ENCODE measurements around the gene ANKRD27. TPM values are rescaled to one million over a fixed set of nuclear protein-coding genes. Genes with fewer than 3 reads are reported as not detected.

ANKRD27 gene
- total RNA-seq, 3 donors from 2014 or later (not counting 1 experiment from before 2014, with no cell fraction given), result 35.8 to 47.1 (median 40.8) TPM

DNA sequence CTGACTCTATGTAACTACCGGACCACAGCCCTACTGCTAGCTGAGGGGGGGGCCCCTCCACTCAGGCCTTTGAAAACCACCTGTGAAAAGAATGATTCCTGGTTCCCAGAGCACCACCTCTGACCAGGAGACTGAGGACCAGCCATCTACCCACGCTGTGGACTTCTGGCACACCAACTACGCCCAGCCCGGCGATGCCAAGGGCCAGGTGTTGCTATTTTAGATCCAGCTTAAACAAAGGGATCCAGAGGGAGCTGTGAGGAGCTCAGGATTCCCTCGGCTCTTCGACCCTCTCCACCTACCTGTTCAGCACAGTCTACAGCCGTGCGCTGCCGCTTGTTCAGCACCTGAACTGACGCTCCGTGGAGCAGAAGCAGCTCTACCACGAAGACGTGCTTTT, 71.0 kb downstream of the ANKRD27 start:
- Mint-ChIP-seq H3K27ac (no peak overlapping the region), H3K27me3 (ENCODE audit: low read depth in 2 of 2) (no peaks in the 10 kb centered on the region), H3K9me3 (no peaks in the 10 kb centered on the region), H3K4me1 (peaks cover 7% of the 10 kb centered on the region in 2 donors), H3K36me3 (peaks cover 8% of the 10 kb centered on the region), H3K4me3 (no peak overlapping the region)
- intact Hi-C loops (cut with micrococcal nuclease), result no loop called here
- no peak for ATAC-seq
- no peak overlapping the region for H3K4me3 ChIP-seq (ENCODE audit: low read length)
- H3K27ac ChIP-seq (ENCODE audit: low read length), result no peak overlapping the region
- DNase-seq, result no peak
- H3K36me3 ChIP-seq (ENCODE audit: control insufficient read depth, insufficient read depth, low read length), result peaks cover 62% of the 10 kb centered on the region
- no peaks in the 10 kb centered on the region for H3K27me3 ChIP-seq (ENCODE audit: control insufficient read depth, insufficient read depth, low read length)
- TF ChIP-seq, protein P1, sequence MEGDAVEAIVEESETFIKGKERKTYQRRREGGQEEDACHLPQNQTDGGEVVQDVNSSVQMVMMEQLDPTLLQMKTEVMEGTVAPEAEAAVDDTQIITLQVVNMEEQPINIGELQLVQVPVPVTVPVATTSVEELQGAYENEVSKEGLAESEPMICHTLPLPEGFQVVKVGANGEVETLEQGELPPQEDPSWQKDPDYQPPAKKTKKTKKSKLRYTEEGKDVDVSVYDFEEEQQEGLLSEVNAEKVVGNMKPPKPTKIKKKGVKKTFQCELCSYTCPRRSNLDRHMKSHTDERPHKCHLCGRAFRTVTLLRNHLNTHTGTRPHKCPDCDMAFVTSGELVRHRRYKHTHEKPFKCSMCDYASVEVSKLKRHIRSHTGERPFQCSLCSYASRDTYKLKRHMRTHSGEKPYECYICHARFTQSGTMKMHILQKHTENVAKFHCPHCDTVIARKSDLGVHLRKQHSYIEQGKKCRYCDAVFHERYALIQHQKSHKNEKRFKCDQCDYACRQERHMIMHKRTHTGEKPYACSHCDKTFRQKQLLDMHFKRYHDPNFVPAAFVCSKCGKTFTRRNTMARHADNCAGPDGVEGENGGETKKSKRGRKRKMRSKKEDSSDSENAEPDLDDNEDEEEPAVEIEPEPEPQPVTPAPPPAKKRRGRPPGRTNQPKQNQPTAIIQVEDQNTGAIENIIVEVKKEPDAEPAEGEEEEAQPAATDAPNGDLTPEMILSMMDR (IDR thresholded peaks at IDR 0.05), result no peak
- 96% methylated on average over 14 of the region's 14 CpGs for WGBS (ENCODE audit: insufficient coverage)
- no peaks in the 10 kb centered on the region for H3K9me3 ChIP-seq (ENCODE audit: control insufficient read depth, insufficient read depth, low read length)
- H3K4me1 ChIP-seq (ENCODE audit: control insufficient read depth, insufficient read depth, low read length), result no peaks in the 10 kb centered on the region

DNA sequence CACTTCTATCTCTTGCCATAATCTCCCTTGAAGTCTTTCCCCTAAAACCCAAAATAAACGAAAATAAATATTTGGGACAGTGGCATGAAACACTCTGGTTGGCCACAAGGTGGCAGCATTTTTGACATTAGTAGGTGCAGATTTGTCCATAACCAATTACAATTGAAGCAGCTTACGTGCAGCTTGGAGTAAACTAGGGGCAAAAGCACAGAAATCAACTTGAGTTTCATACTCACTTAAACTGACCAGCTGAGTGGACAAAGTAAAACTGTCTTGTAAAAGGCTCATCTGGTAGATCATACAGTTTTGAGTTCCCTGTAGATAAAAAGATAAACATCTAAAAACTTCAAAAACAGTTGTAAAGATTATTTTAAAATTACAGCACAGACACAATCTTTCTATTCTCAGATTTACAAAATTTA, 75.2 kb downstream of the ANKRD27 start:
- intact Hi-C loops (cut with micrococcal nuclease), result no loop called here
- Mint-ChIP-seq H3K27ac (no peak overlapping the region), H3K36me3 (peaks cover 17% of the 10 kb centered on the region)

DNA sequence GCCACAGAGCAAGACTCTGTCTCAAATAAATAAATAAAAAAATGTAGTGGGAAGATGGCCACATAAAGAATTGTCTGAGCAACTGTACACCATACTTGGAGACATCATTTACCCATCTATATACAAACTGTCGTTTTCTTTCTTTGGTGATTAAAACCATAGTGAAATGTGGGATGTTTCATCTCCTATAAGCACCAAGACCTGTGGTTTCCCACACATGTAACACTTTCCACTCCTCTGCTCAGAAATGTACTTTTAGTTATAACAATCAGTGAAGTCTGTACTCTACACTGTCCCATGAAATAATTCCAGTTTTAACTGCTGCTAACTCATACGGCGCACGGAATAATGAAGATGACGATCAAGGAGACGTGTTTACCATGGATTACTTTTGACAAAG, 75.7 kb downstream of the ANKRD27 start:
- peaks cover 7% of the 10 kb centered on the region in 2 donors for H3K4me1 Mint-ChIP-seq
- WGBS (ENCODE audit: insufficient coverage), result 96% methylated on average over 5 of the region's 6 CpGs
- Histone ChIP-seq H3K27me3 (ENCODE audit: control insufficient read depth, insufficient read depth, low read length) (no peaks in the 10 kb centered on the region), H3K9me3 (ENCODE audit: control insufficient read depth, insufficient read depth, low read length) (no peaks in the 10 kb centered on the region), H3K4me1 (ENCODE audit: control insufficient read depth, insufficient read depth, low read length) (no peaks in the 10 kb centered on the region), H3K36me3 (ENCODE audit: control insufficient read depth, insufficient read depth, low read length) (peaks cover 70% of the 10 kb centered on the region), H3K4me3 (ENCODE audit: low read length) (no peak overlapping the region), H3K27ac (ENCODE audit: low read length) (no peak overlapping the region)
- no peak overlapping the region for H3K27ac Mint-ChIP-seq
- peaks cover 18% of the 10 kb centered on the region for H3K36me3 Mint-ChIP-seq
- no peaks in the 10 kb centered on the region for H3K9me3 Mint-ChIP-seq
- H3K4me3 Mint-ChIP-seq, result peak overlapping the region; percentile 22
- no peak for DNase-seq
- TF ChIP-seq, protein P1 (IDR thresholded peaks at IDR 0.05), result no peak
- intact Hi-C loops (cut with micrococcal nuclease), result no loop called here
- ATAC-seq, result no peak
- no peaks in the 10 kb centered on the region for H3K27me3 Mint-ChIP-seq (ENCODE audit: low read depth in 2 of 2)

More for the DNA sequence above, 75.2 kb downstream of the ANKRD27 start:
- peak; percentile 56 to 70 (median 62) for ATAC-seq
- TF ChIP-seq, protein P1 (IDR thresholded peaks at IDR 0.05), result peak; percentile 84
- DNase-seq, result peak in 1 of 2 donors; percentile 83
- 40% methylated on average over 2 of the region's 2 CpGs for WGBS (ENCODE audit: insufficient coverage)
- Histone ChIP-seq H3K36me3 (ENCODE audit: control insufficient read depth, insufficient read depth, low read length) (peaks cover 67% of the 10 kb centered on the region), H3K9me3 (ENCODE audit: control insufficient read depth, insufficient read depth, low read length) (no peaks in the 10 kb centered on the region), H3K4me1 (ENCODE audit: control insufficient read depth, insufficient read depth, low read length) (no peaks in the 10 kb centered on the region), H3K27me3 (ENCODE audit: control insufficient read depth, insufficient read depth, low read length) (no peaks in the 10 kb centered on the region), H3K4me3 (ENCODE audit: low read length) (no peak overlapping the region), H3K27ac (ENCODE audit: low read length) (no peak overlapping the region)
- Mint-ChIP-seq H3K27me3 (ENCODE audit: low read depth in 2 of 2) (no peaks in the 10 kb centered on the region), H3K9me3 (no peaks in the 10 kb centered on the region), H3K4me1 (peaks cover 7% of the 10 kb centered on the region in 2 donors), H3K4me3 (peak overlapping the region; percentile 22)

DNA sequence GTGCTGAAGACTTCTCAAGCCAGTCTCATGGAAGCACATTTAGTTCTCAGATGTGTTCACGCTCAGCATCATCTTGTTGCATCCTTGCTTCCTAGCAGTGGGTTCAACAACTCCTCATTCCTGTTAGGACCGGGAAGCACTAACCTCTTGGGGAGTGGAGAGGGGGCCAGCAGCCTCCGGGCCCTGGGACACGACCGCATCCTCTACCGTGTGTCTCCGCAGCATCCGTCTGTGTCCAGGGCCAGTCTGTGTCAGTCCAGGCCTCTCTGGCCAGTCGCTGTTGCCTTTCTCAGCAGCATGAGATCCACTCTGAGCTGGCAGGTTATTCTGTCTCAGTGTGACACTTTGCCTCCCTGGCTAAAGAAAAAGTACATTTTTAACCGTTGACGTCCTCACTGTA, 77.0 kb downstream of the ANKRD27 start:
- no peak overlapping the region for H3K27ac ChIP-seq (ENCODE audit: low read length)
- no peaks in the 10 kb centered on the region for H3K4me1 ChIP-seq (ENCODE audit: control insufficient read depth, insufficient read depth, low read length)
- peaks cover 59% of the 10 kb centered on the region for H3K36me3 ChIP-seq (ENCODE audit: control insufficient read depth, insufficient read depth, low read length)
- H3K27me3 ChIP-seq (ENCODE audit: control insufficient read depth, insufficient read depth, low read length), result no peaks in the 10 kb centered on the region
- H3K9me3 ChIP-seq (ENCODE audit: control insufficient read depth, insufficient read depth, low read length), result no peaks in the 10 kb centered on the region
- H3K27me3 Mint-ChIP-seq (ENCODE audit: low read depth in 2 of 2), result no peaks in the 10 kb centered on the region
- DNase-seq (no peak), ATAC-seq (no peak)
- peaks cover 7% of the 10 kb centered on the region in 2 donors for H3K4me1 Mint-ChIP-seq
- no peak overlapping the region for H3K4me3 ChIP-seq (ENCODE audit: low read length)
- H3K9me3 Mint-ChIP-seq, result no peaks in the 10 kb centered on the region
- intact Hi-C loops (cut with micrococcal nuclease), result no loop called here
- H3K27ac Mint-ChIP-seq, result no peak overlapping the region
- TF ChIP-seq, protein P1 (IDR thresholded peaks at IDR 0.05), result no peak
- H3K36me3 Mint-ChIP-seq, result peaks cover 23% of the 10 kb centered on the region
- 98% methylated on average over 11 of the region's 11 CpGs for WGBS (ENCODE audit: insufficient coverage)
- no peak overlapping the region for H3K4me3 Mint-ChIP-seq
